ENCODE measurements around the gene OTULIN. TPM values are rescaled to one million over a fixed set of nuclear protein-coding genes. Genes with fewer than 3 reads are reported as not detected.

OTULIN gene
- total and polyA plus RNA-seq, 2 of the 4 experiments (the other 2 are of a cell fraction), result 6.9 to 19.5 TPM

GRCh38 chr5:14734396-14734795, 69.9 kb downstream of the OTULIN start:
- H2BK120ac ChIP-seq (ENCODE audit: low read depth, low read length), result no peak overlapping the region
- no peak overlapping the region for H3K4me2 ChIP-seq (ENCODE audit: low read depth, low read length)
- H2AK5ac ChIP-seq (ENCODE audit: low read depth, low read length), result no peak overlapping the region
- H3K14ac ChIP-seq (replicated peaks; ENCODE audit: low read depth, low read length), result no peak overlapping the region
- no peak for TF ChIP-seq CHD1 (IDR thresholded peaks at IDR 0.05; ENCODE audit: low read depth, low read length)
- no peak for TF ChIP-seq FOS (IDR thresholded peaks at IDR 0.05; ENCODE audit: low read depth, low read length)
- TF ChIP-seq CTCF (conservative IDR thresholded peaks at IDR 0.05; ENCODE audit: low read depth, low read length), result no peak
- no peak for TF ChIP-seq RCOR1 (IDR thresholded peaks at IDR 0.05; ENCODE audit: insufficient replicate concordance, low read length)
- TF ChIP-seq CEBPB (IDR thresholded peaks at IDR 0.05; ENCODE audit: low read depth, low read length), result no peak
- no peak for TF ChIP-seq MAFK (IDR thresholded peaks at IDR 0.05; ENCODE audit: low read depth, low read length)
- TF ChIP-seq POLR2A (IDR thresholded peaks at IDR 0.05; ENCODE audit: low read depth, low read length), result no peak
- TF ChIP-seq RAD21 (IDR thresholded peaks at IDR 0.05; ENCODE audit: low read length), result no peak
- no peak for TF ChIP-seq MXI1 (IDR thresholded peaks at IDR 0.05; ENCODE audit: borderline replicate concordance, low read depth, low read length)
- TF ChIP-seq MAZ (IDR thresholded peaks at IDR 0.05; ENCODE audit: borderline replicate concordance, low read depth, low read length), result no peak
- TF ChIP-seq ELK1 (IDR thresholded peaks at IDR 0.05; ENCODE audit: borderline replicate concordance, low read depth, low read length), result no peak
- no peak for TF ChIP-seq BHLHE40 (IDR thresholded peaks at IDR 0.05; ENCODE audit: low read depth, low read length)
- TF ChIP-seq RFX5 (IDR thresholded peaks at IDR 0.05; ENCODE audit: low read depth, low read length), result no peak
- no peak for TF ChIP-seq SMC3 (IDR thresholded peaks at IDR 0.05; ENCODE audit: low read depth, low read length)
- TF ChIP-seq NFE2L2 (IDR thresholded peaks at IDR 0.05; ENCODE audit: low read depth, low read length), result no peak
- TF ChIP-seq USF2 (IDR thresholded peaks at IDR 0.05; ENCODE audit: low read depth, low read length), result no peak
- H3K23ac ChIP-seq (ENCODE audit: low read depth, low read length), result no peak overlapping the region
- H3K27ac ChIP-seq (ENCODE audit: insufficient read depth, low read length), result no peak overlapping the region
- H3K56ac ChIP-seq (ENCODE audit: extremely low read depth, insufficient read depth, low read length), result no peak overlapping the region
- H3K4me1 ChIP-seq (ENCODE audit: control insufficient read depth, insufficient read depth, low read length), result peaks cover under 1% of the 10 kb centered on the region
- H3K18ac ChIP-seq (ENCODE audit: low read depth, low read length), result no peak overlapping the region
- H4K5ac ChIP-seq (ENCODE audit: low read depth, low read length), result no peak overlapping the region
- H3K79me1 ChIP-seq (ENCODE audit: low read depth in 1 of 2, low read length in 2 of 2), result no peaks in the 10 kb centered on the region
- H4K8ac ChIP-seq (ENCODE audit: low read depth in 2 of 2, low read length in 2 of 2), result no peak overlapping the region
- no peaks in the 10 kb centered on the region for H4K20me1 ChIP-seq (ENCODE audit: insufficient read depth, low read length)
- 60% methylated on average over 1 of the region's 13 CpGs; no CpG with 5 or more reads in 1 of the 2 experiments for WGBS, 2 experiments (ENCODE audit: extremely low coverage in 2 of 2, insufficient read length in 1 of 2)
- ATAC-seq (ENCODE audit: low read depth) (no peak), DNase-seq (no peak)
- no peak overlapping the region for H3K4me3 ChIP-seq (ENCODE audit: insufficient read depth, low read depth, low read length)
- H3K9ac ChIP-seq (ENCODE audit: low read depth, low read length), result no peak overlapping the region
- intact Hi-C loops (cut with micrococcal nuclease), result no loop called here
- 0 out of 2 replicates have a peak, but pooled peaks cover 3% of the 10 kb centered on the region for H3K9me1 ChIP-seq (ENCODE audit: insufficient read depth, low read length)
- POLR2A ChIA-PET (ENCODE audit: unreplicated experiment), result no interaction called here
- no peak overlapping the region for H2BK15ac ChIP-seq (ENCODE audit: low read depth, low read length)
- in situ Hi-C loops (cut with MboI; ENCODE audit: low sequenced_read_pairs), result no loop called here
- H2AFZ ChIP-seq (replicated peaks; ENCODE audit: low read length, poor library complexity), result no peak overlapping the region
- H2BK5ac ChIP-seq (ENCODE audit: low read depth, low read length, poor library complexity, severe bottlenecking), result no peak overlapping the region
- no peak overlapping the region for H3K4ac ChIP-seq (ENCODE audit: low read depth, low read length)
- no peak overlapping the region for H4K91ac ChIP-seq (ENCODE audit: insufficient read depth, low read depth, low read length)
- H3K27me3 ChIP-seq (ENCODE audit: control insufficient read depth, insufficient read depth, low read length), result no peaks in the 10 kb centered on the region
- no peak overlapping the region for H2BK20ac ChIP-seq (ENCODE audit: low read depth, low read length)
- CTCF ChIA-PET, result no interaction called here
- no peaks in the 10 kb centered on the region for H3K36me3 ChIP-seq (ENCODE audit: control insufficient read depth, insufficient read depth, low read length)
- no TSS peak for BruUV-seq (replicated peaks)
- no peak overlapping the region for H2AK9ac ChIP-seq (replicated peaks; ENCODE audit: low read depth, low read length, poor library complexity)
- dilution Hi-C loops (cut with HindIII; ENCODE audit: low sequenced_read_pairs, unreplicated experiment), result no loop called here
- H3K9me3 ChIP-seq (ENCODE audit: control insufficient read depth, insufficient read depth, low read length), result no peaks in the 10 kb centered on the region

All from IMR-90 (cell line).